ENCODE measurements around the gene TUBB. TPM values are rescaled to one million over a fixed set of nuclear protein-coding genes. Genes with fewer than 3 reads are reported as not detected.

Gene TUBB
- total and polyA plus RNA-seq, 4 donors = 115 to 533 (median 210) TPM

- Histone ChIP-seq H3K4me3 (ENCODE audit: low read depth in 1 of 3, low read length in 3 of 3) (no peak overlapping the region), H3K27me3 (ENCODE audit: control insufficient read depth in 4 of 4, insufficient read depth in 4 of 4, low read length in 3 of 4) (no peaks in the 10 kb centered on the region), H3K36me3 (ENCODE audit: control insufficient read depth in 4 of 4, insufficient read depth in 3 of 4, low read depth in 1 of 4, low read length in 3 of 4) (peaks cover 17 to 52% (median 45%) of the 10 kb centered on the region in 4 donors), H3K4me1 (ENCODE audit: control insufficient read depth in 4 of 4, insufficient read depth in 4 of 4, low read length in 3 of 4) (peaks cover 0 to 31% (median 22%) of the 10 kb centered on the region in 4 donors), H3K27ac (ENCODE audit: low read depth in 1 of 2, low read length in 2 of 2) (no peak overlapping the region), H3K9me3 (ENCODE audit: control insufficient read depth in 4 of 4, low read length in 3 of 4) (no peaks in the 10 kb centered on the region), H3K9ac (ENCODE audit: low read depth in 1 of 2, low read length in 2 of 2) (no peak overlapping the region)
- no peak for DNase-seq (ENCODE audit: low spot score)
- TF ChIP-seq GABPA (IDR thresholded peaks at IDR 0.05 in 1 of 2, conservative IDR thresholded peaks at IDR 0.05 in 1 of 2) = no peak
- no peak for TF ChIP-seq ZBTB33 (IDR thresholded peaks at IDR 0.05)
- TF ChIP-seq MAX (IDR thresholded peaks at IDR 0.05) = no peak
- no peak for TF ChIP-seq HNF4A (conservative IDR thresholded peaks at IDR 0.05)
- TF ChIP-seq REST (IDR thresholded peaks at IDR 0.05) = no peak
- no peak for TF ChIP-seq NR2F2 (IDR thresholded peaks at IDR 0.05)
- TF ChIP-seq FOXA2 (IDR thresholded peaks at IDR 0.05) = no peak
- no peak for TF ChIP-seq RXRA (IDR thresholded peaks at IDR 0.05)
- TF ChIP-seq JUND (IDR thresholded peaks at IDR 0.05) = no peak
- 55% methylated on average over 6 of the region's 6 CpGs for WGBS
Measured at GRCh38 chr6:30724906-30725667, 4.9 kb downstream of the TUBB start.

GRCh38 chr6:30725713-30726505 lies 5.8 kb downstream of the TUBB start:
- H3K4me1 ChIP-seq (ENCODE audit: control insufficient read depth in 4 of 4, insufficient read depth in 4 of 4, low read length in 3 of 4) = peaks cover 0 to 37% (median 26%) of the 10 kb centered on the region in 4 donors
- no peak for DNase-seq (ENCODE audit: low spot score)
- no peak for TF ChIP-seq FOXA1 (IDR thresholded peaks at IDR 0.05)
- no peaks in the 10 kb centered on the region for H3K27me3 ChIP-seq (ENCODE audit: control insufficient read depth in 4 of 4, insufficient read depth in 4 of 4, low read length in 3 of 4)
- H3K9me3 ChIP-seq (ENCODE audit: control insufficient read depth in 4 of 4, low read length in 3 of 4) = no peaks in the 10 kb centered on the region
- H3K4me3 ChIP-seq (ENCODE audit: low read depth in 1 of 3, low read length in 3 of 3) = no peak overlapping the region
- no peak overlapping the region for H3K27ac ChIP-seq (ENCODE audit: low read depth in 1 of 2, low read length in 2 of 2)
- H3K9ac ChIP-seq (ENCODE audit: low read depth in 1 of 2, low read length in 2 of 2) = no peak overlapping the region
- peaks cover 17 to 55% (median 47%) of the 10 kb centered on the region in 4 donors for H3K36me3 ChIP-seq (ENCODE audit: control insufficient read depth in 4 of 4, insufficient read depth in 3 of 4, low read depth in 1 of 4, low read length in 3 of 4)
- 65% methylated on average over 3 of the region's 3 CpGs for WGBS
